Measurements from ENCODE around the gene LRMDA. TPM values are rescaled to one million over a fixed set of nuclear protein-coding genes. Genes with fewer than 3 reads are reported as not detected.

The LRMDA gene
- total RNA-seq, 2 donors from 2014 or later: 9.6 to 12.6 TPM

- no peak for DNase-seq (ENCODE audit: low spot score)
- no peaks in the 10 kb centered on the region for H3K36me3 ChIP-seq
- H3K27me3 ChIP-seq (replicated peaks; ENCODE audit: insufficient read depth): no peaks in the 10 kb centered on the region
- WGBS: 80% methylated on average over 4 of the region's 4 CpGs
- H3K4me3 ChIP-seq: no peak overlapping the region
- no peak for TF ChIP-seq POLR2A (IDR thresholded peaks at IDR 0.05)
- no peak for TF ChIP-seq POLR2AphosphoS5 (IDR thresholded peaks at IDR 0.05)
- TF ChIP-seq CTCF (IDR thresholded peaks at IDR 0.05): no peak
- no peaks in the 10 kb centered on the region for H3K9me3 ChIP-seq
- intact Hi-C loops (cut with DNase I): no loop called here
- no peak overlapping the region for H3K27ac ChIP-seq
- H3K4me1 ChIP-seq (replicated peaks): no peaks in the 10 kb centered on the region
Measured at GRCh38 chr10:76198287-76199035, 767.0 kb downstream of the LRMDA start.

GRCh38 chr10:76201962-76202361 is 770.5 kb downstream of the LRMDA start:
- intact Hi-C loops (cut with DNase I): no loop called here
- no peaks in the 10 kb centered on the region for H3K27me3 ChIP-seq (replicated peaks; ENCODE audit: insufficient read depth)
- WGBS: 31% methylated on average over 4 of the region's 4 CpGs

GRCh38 chr10:76202777-76203176 is 771.4 kb downstream of the LRMDA start:
- 84% methylated on average over 1 of the region's 1 CpG for WGBS

More at GRCh38 chr10:76201962-76202361, 770.5 kb downstream of the LRMDA start:
- no peaks in the 10 kb centered on the region for H3K4me1 ChIP-seq (replicated peaks)
- peak; percentile 61 for TF ChIP-seq POLR2AphosphoS5 (IDR thresholded peaks at IDR 0.05)
- no peak for TF ChIP-seq CTCF (IDR thresholded peaks at IDR 0.05)
- no peak for TF ChIP-seq POLR2A (IDR thresholded peaks at IDR 0.05)
- H3K27ac ChIP-seq: peak overlapping the region in 1 of 2 donors; percentile 9
- peak; percentile 30 for DNase-seq (ENCODE audit: low spot score)
- no peak overlapping the region for H3K4me3 ChIP-seq
- H3K9me3 ChIP-seq: no peaks in the 10 kb centered on the region
- no peaks in the 10 kb centered on the region for H3K36me3 ChIP-seq

GRCh38 chr10:76205361-76205760 is 773.9 kb downstream of the LRMDA start:
- Histone ChIP-seq H3K9me3 (no peaks in the 10 kb centered on the region), H3K27ac (no peak overlapping the region), H3K4me3 (no peak overlapping the region), H3K36me3 (no peaks in the 10 kb centered on the region), H3K27me3 (replicated peaks; ENCODE audit: insufficient read depth) (no peaks in the 10 kb centered on the region), H3K4me1 (replicated peaks) (no peaks in the 10 kb centered on the region)
- WGBS: 59% methylated on average over 2 of the region's 2 CpGs
- TF ChIP-seq POLR2A (IDR thresholded peaks at IDR 0.05) (no peak), CTCF (IDR thresholded peaks at IDR 0.05) (no peak), POLR2AphosphoS5 (IDR thresholded peaks at IDR 0.05) (no peak)
- no peak for DNase-seq (ENCODE audit: low spot score)
- intact Hi-C loops (cut with DNase I): no loop called here

More at GRCh38 chr10:76202777-76203176, 771.4 kb downstream of the LRMDA start:
- Histone ChIP-seq H3K4me1 (replicated peaks) (no peaks in the 10 kb centered on the region), H3K27me3 (replicated peaks; ENCODE audit: insufficient read depth) (no peaks in the 10 kb centered on the region), H3K9me3 (no peaks in the 10 kb centered on the region), H3K4me3 (no peak overlapping the region), H3K36me3 (no peaks in the 10 kb centered on the region), H3K27ac (no peak overlapping the region)
- intact Hi-C loops (cut with DNase I): no loop called here
- TF ChIP-seq POLR2AphosphoS5 (IDR thresholded peaks at IDR 0.05) (no peak), POLR2A (IDR thresholded peaks at IDR 0.05) (no peak), CTCF (IDR thresholded peaks at IDR 0.05) (no peak)
- no peak for DNase-seq (ENCODE audit: low spot score)

- intact Hi-C loops (cut with DNase I): no loop called here
- Histone ChIP-seq H3K4me1 (replicated peaks) (no peaks in the 10 kb centered on the region), H3K27me3 (replicated peaks; ENCODE audit: insufficient read depth) (no peaks in the 10 kb centered on the region), H3K4me3 (no peak overlapping the region), H3K27ac (no peak overlapping the region), H3K9me3 (no peaks in the 10 kb centered on the region), H3K36me3 (no peaks in the 10 kb centered on the region)
- no peak for DNase-seq (ENCODE audit: low spot score)
- TF ChIP-seq CTCF (IDR thresholded peaks at IDR 0.05): no peak
- TF ChIP-seq POLR2A (IDR thresholded peaks at IDR 0.05): no peak
- TF ChIP-seq POLR2AphosphoS5 (IDR thresholded peaks at IDR 0.05): no peak
- WGBS: 91% methylated on average over 8 of the region's 8 CpGs
Measured at GRCh38 chr10:76206797-76207352, 775.5 kb downstream of the LRMDA start.
